ENCODE measurements around the gene COPS8. TPM values are rescaled to one million over a fixed set of nuclear protein-coding genes. Genes with fewer than 3 reads are reported as not detected.

The COPS8 gene
- total RNA-seq, 1 experiment from 2014 or later: 51.0 TPM

- no peak for TF ChIP-seq ZNF138 (CRISPR knock-in tag; conservative IDR thresholded peaks at IDR 0.05)
- TF ChIP-seq MLX (CRISPR knock-in tag; IDR thresholded peaks at IDR 0.05): no peak
- no peak for TF ChIP-seq PREB (CRISPR knock-in tag; IDR thresholded peaks at IDR 0.05; ENCODE audit: borderline replicate concordance)
- no peak for TF ChIP-seq ZNF121 (CRISPR knock-in tag; IDR thresholded peaks at IDR 0.05)
- TF ChIP-seq FOXP4 (CRISPR knock-in tag; IDR thresholded peaks at IDR 0.05): no peak
- no peak for TF ChIP-seq ZNF219 (CRISPR knock-in tag; IDR thresholded peaks at IDR 0.05; ENCODE audit: borderline replicate concordance)
- no peak for TF ChIP-seq KAT7 (CRISPR knock-in tag; IDR thresholded peaks at IDR 0.05; ENCODE audit: borderline replicate concordance)
- no peak for TF ChIP-seq ZMAT4 (CRISPR knock-in tag; IDR thresholded peaks at IDR 0.05)
- H3K4me3 Mint-ChIP-seq: no peak overlapping the region
- peaks cover 3% of the 10 kb centered on the region for H3K27me3 Mint-ChIP-seq (ENCODE audit: low read depth)
- ATAC-seq (no peak), DNase-seq (ENCODE audit: low spot score) (no peak)
- H3K27ac Mint-ChIP-seq: no peak overlapping the region
- peaks cover 23% of the 10 kb centered on the region for H3K36me3 Mint-ChIP-seq
- ChIA-PET CTCF (interaction anchor here (0.6 to 1.7 kb wide), 3 partner anchors 13 to 428 kb away, joined by 3 to 4 read pairs (median 3); no protein-coding TSS in a partner anchor), POLR2A (no interaction called here)
- H3K9me3 Mint-ChIP-seq: peaks cover 35% of the 10 kb centered on the region
- H3K4me1 Mint-ChIP-seq: no peaks in the 10 kb centered on the region
Observed at GRCh38 chr2:237143676-237144440, 58.2 kb downstream of the COPS8 start.

- CTCF ChIA-PET: interaction anchor here (0.6 kb wide), 1 partner anchor 12 kb away, joined by 3 read pairs; no protein-coding TSS in a partner anchor
- Mint-ChIP-seq H3K9me3 (peaks cover 30% of the 10 kb centered on the region), H3K4me3 (no peak overlapping the region)
Observed at GRCh38 chr2:237144516-237144915, 58.8 kb downstream of the COPS8 start.

More at GRCh38 chr2:237144516-237144915, 58.8 kb downstream of the COPS8 start:
- Mint-ChIP-seq H3K27ac (no peak overlapping the region), H3K27me3 (ENCODE audit: low read depth) (peaks cover 3% of the 10 kb centered on the region), H3K36me3 (peaks cover 23% of the 10 kb centered on the region), H3K4me1 (no peaks in the 10 kb centered on the region)
- no peak for TF ChIP-seq ZNF219 (CRISPR knock-in tag; IDR thresholded peaks at IDR 0.05; ENCODE audit: borderline replicate concordance)
- no peak for TF ChIP-seq CREB1 (CRISPR knock-in tag; IDR thresholded peaks at IDR 0.05)
- no peak for TF ChIP-seq GTF2I (CRISPR knock-in tag; conservative IDR thresholded peaks at IDR 0.05)
- no peak for TF ChIP-seq NFE2L1 (CRISPR knock-in tag; IDR thresholded peaks at IDR 0.05)
- no peak for TF ChIP-seq PRDM15 (CRISPR knock-in tag; IDR thresholded peaks at IDR 0.05)
- TF ChIP-seq ZNF671 (CRISPR knock-in tag; IDR thresholded peaks at IDR 0.05): no peak
- TF ChIP-seq ZNF423 (CRISPR knock-in tag; IDR thresholded peaks at IDR 0.05): no peak
- no peak for TF ChIP-seq IRF2 (CRISPR knock-in tag; IDR thresholded peaks at IDR 0.05; ENCODE audit: borderline replicate concordance, low read depth)
- no peak for TF ChIP-seq ZNF121 (CRISPR knock-in tag; IDR thresholded peaks at IDR 0.05)
- no peak for TF ChIP-seq MAX (CRISPR knock-in tag; IDR thresholded peaks at IDR 0.05)
- no peak for TF ChIP-seq FOXP1 (CRISPR knock-in tag; IDR thresholded peaks at IDR 0.05; ENCODE audit: borderline replicate concordance)
- TF ChIP-seq RORB (CRISPR knock-in tag; IDR thresholded peaks at IDR 0.05): no peak
- TF ChIP-seq ESRRA (CRISPR knock-in tag; IDR thresholded peaks at IDR 0.05; ENCODE audit: borderline replicate concordance): no peak
- TF ChIP-seq ZNF512 (CRISPR knock-in tag; IDR thresholded peaks at IDR 0.05; ENCODE audit: borderline replicate concordance): no peak
- no peak for TF ChIP-seq NR1H2 (CRISPR knock-in tag; IDR thresholded peaks at IDR 0.05)
- no peak for TF ChIP-seq FOXP4 (CRISPR knock-in tag; IDR thresholded peaks at IDR 0.05)
- TF ChIP-seq PRRX2 (CRISPR knock-in tag; IDR thresholded peaks at IDR 0.05): no peak
- DNase-seq (ENCODE audit: low spot score): no peak
- POLR2A ChIA-PET: no interaction called here
- no peak for ATAC-seq

All from WTC11 (cell line).